WTC11 (cell line): ENCODE results near the gene EEF1AKMT1. TPM values are rescaled to one million over a fixed set of nuclear protein-coding genes. Genes with fewer than 3 reads are reported as not detected.

Source experiments
- ATAC-seq: fragments of 200-7000 bp; cut with Tn5 transposase; 2 replicates; pipeline ENCODE4 v1.10.0; 2021; ENCODE audit warnings: mild to moderate bottlenecking, moderate library complexity
- CTCF ChIA-PET: fragments of 300-600 bp; sonication (Branson Sonifier 250); formaldehyde crosslinking; loops from one replicate; lab custom pipeline; 2021; ENCODE audit warnings: antibody characterized with exemption; lab: Charles Lee
- POLR2A ChIA-PET: fragments of 350-600 bp; sonication (Branson Sonifier 250); formaldehyde crosslinking; loops from one replicate; lab custom pipeline; 2021; ENCODE audit warnings: antibody characterized with exemption; lab: Charles Lee
- DNase-seq: peaks from one replicate; pipeline ENCODE4 v3.0.0; 2021; ENCODE audit warnings: low spot score
- H3K27ac Mint-ChIP-seq: 2 replicates; pipeline ENCODE4 v1.8.0; 2021; ENCODE audit warnings: mixed read lengths
- H3K27me3 Mint-ChIP-seq: 2 replicates; pipeline ENCODE4 v1.8.0; 2021; ENCODE audit warnings: low read depth, mild to moderate bottlenecking, moderate library complexity, mixed read lengths
- H3K36me3 Mint-ChIP-seq: 2 replicates; pipeline ENCODE4 v1.8.0; 2021; ENCODE audit warnings: mixed read lengths
- H3K4me1 Mint-ChIP-seq: 2 replicates; pipeline ENCODE4 v1.8.0; 2022; ENCODE audit warnings: mixed read lengths
- H3K4me3 Mint-ChIP-seq: 2 replicates; pipeline ENCODE4 v1.8.0; 2021; ENCODE audit warnings: mild to moderate bottlenecking, moderate library complexity, mixed read lengths
- H3K9me3 Mint-ChIP-seq: 2 replicates; pipeline ENCODE4 v1.8.0; 2021; ENCODE audit warnings: mixed read lengths
- ATF3 ChIP-seq: sonication (generic); formaldehyde crosslinking; conservative IDR thresholded peaks from 2 replicates; pipeline ENCODE4 v1.8.1; 2022; ENCODE audit warnings: mild to moderate bottlenecking, missing genetic modification reagents
- E2F1 ChIP-seq: sonication (generic); formaldehyde crosslinking; IDR thresholded peaks from 2 replicates; pipeline ENCODE4 v1.8.0; 2022; ENCODE audit warnings: mild to moderate bottlenecking, missing genetic modification reagents
- E2F4 ChIP-seq: sonication (generic); formaldehyde crosslinking; IDR thresholded peaks from 2 replicates; pipeline ENCODE4 v1.8.1; 2022; ENCODE audit warnings: low read depth, mild to moderate bottlenecking, moderate library complexity, missing genetic modification reagents, borderline replicate concordance
- ELF4 ChIP-seq: sonication (generic); formaldehyde crosslinking; IDR thresholded peaks from 2 replicates; pipeline ENCODE4 v1.8.1; 2022; ENCODE audit warnings: low read depth, mild to moderate bottlenecking, moderate library complexity, missing genetic modification reagents
- EMX1 ChIP-seq: fragments of 250-450 bp; sonication (Bioruptor Pico); IDR thresholded peaks from 2 replicates; pipeline ENCODE4 v1.8.0; 2021; ENCODE audit warnings: mild to moderate bottlenecking
- FOXJ3 ChIP-seq: sonication (generic); formaldehyde crosslinking; IDR thresholded peaks from 2 replicates; pipeline ENCODE4 v1.9.0; 2021; ENCODE audit warnings: missing genetic modification reagents, mild to moderate bottlenecking, borderline replicate concordance
- MLX ChIP-seq: sonication (generic); formaldehyde crosslinking; IDR thresholded peaks from 2 replicates; pipeline ENCODE4 v1.8.1; 2023; ENCODE audit warnings: mild to moderate bottlenecking, missing genetic modification reagents, moderate library complexity
- MYBL2 ChIP-seq: sonication (generic); formaldehyde crosslinking; IDR thresholded peaks from 2 replicates; pipeline ENCODE4 v1.8.1; 2023; ENCODE audit warnings: mild to moderate bottlenecking, moderate library complexity, missing genetic modification reagents
- OVOL2 ChIP-seq: fragments of 250-450 bp; sonication (Bioruptor Pico); IDR thresholded peaks from 2 replicates; pipeline ENCODE4 v1.9.0; 2021; ENCODE audit warnings: mild to moderate bottlenecking, borderline replicate concordance
- RORB ChIP-seq: fragments of 250-450 bp; sonication (Bioruptor Pico); IDR thresholded peaks from 2 replicates; pipeline ENCODE4 v1.9.0; 2021; ENCODE audit warnings: mild to moderate bottlenecking
- SOX15 ChIP-seq: fragments of 250-450 bp; sonication (Bioruptor Pico); IDR thresholded peaks from 2 replicates; pipeline ENCODE4 v1.9.0; 2021; ENCODE audit warnings: mild to moderate bottlenecking
- SP1 ChIP-seq: sonication (generic); formaldehyde crosslinking; conservative IDR thresholded peaks from 2 replicates; pipeline ENCODE4 v1.8.1; 2022; ENCODE audit warnings: missing genetic modification reagents
- STAT6 ChIP-seq: sonication (generic); formaldehyde crosslinking; conservative IDR thresholded peaks from 2 replicates; pipeline ENCODE4 v1.8.1; 2023; ENCODE audit warnings: mild to moderate bottlenecking, low read depth, missing genetic modification reagents, moderate library complexity
- TEAD4 ChIP-seq: sonication (generic); formaldehyde crosslinking; IDR thresholded peaks from 2 replicates; pipeline ENCODE4 v1.8.0; 2022; ENCODE audit warnings: mild to moderate bottlenecking, missing genetic modification reagents
- ZNF219 ChIP-seq: sonication (generic); formaldehyde crosslinking; IDR thresholded peaks from 2 replicates; pipeline ENCODE4 v1.8.0; 2023; ENCODE audit warnings: missing genetic modification reagents, mild to moderate bottlenecking, borderline replicate concordance
- ZNF416 ChIP-seq: fragments of 250-450 bp; sonication (Bioruptor Pico); IDR thresholded peaks from 2 replicates; pipeline ENCODE4 v1.9.0; 2021; ENCODE audit warnings: mild to moderate bottlenecking, inconsistent platforms
- ZNF512 ChIP-seq: sonication (generic); formaldehyde crosslinking; IDR thresholded peaks from 2 replicates; pipeline ENCODE4 v1.8.1; 2022; ENCODE audit warnings: missing genetic modification reagents, borderline replicate concordance
- ZNF532 ChIP-seq: fragments of 250-450 bp; sonication (Bioruptor Pico); IDR thresholded peaks from 2 replicates; pipeline ENCODE4 v1.9.0; 2021; ENCODE audit warnings: mild to moderate bottlenecking, borderline replicate concordance
- total RNA-seq: library from RNA; stranded (reverse); gene quantifications from 3 replicates; pipeline ENCODE4 v1.2.3, GENCODE V29; 2021

EEF1AKMT1 gene
- total RNA-seq, 1 experiment from 2014 or later, result 2.6 TPM

- TF ChIP-seq ZNF512 (CRISPR knock-in tag), result no peak
- TF ChIP-seq EMX1 (CRISPR knock-in tag), result no peak
- TF ChIP-seq STAT6 (CRISPR knock-in tag), result no peak
- TF ChIP-seq MYBL2 (CRISPR knock-in tag), result no peak
- TF ChIP-seq ATF3, result no peak
- TF ChIP-seq ZNF532 (CRISPR knock-in tag), result no peak
- no peak for TF ChIP-seq E2F4 (CRISPR knock-in tag)
- TF ChIP-seq, all 79 proteins: peak for 0
These were observed 3.0 kb upstream of the EEF1AKMT1 start (continued) for GRCh38 chr13:20776751-20777150.

- H3K4me1 Mint-ChIP-seq, result peaks cover 12% of the 10 kb centered on the region
- H3K27me3 Mint-ChIP-seq, result no peaks in the 10 kb centered on the region
- H3K4me3 Mint-ChIP-seq, result no peak overlapping the region
- POLR2A ChIA-PET, result no interaction called here
- H3K36me3 Mint-ChIP-seq, result no peaks in the 10 kb centered on the region
- CTCF ChIA-PET, result no interaction called here
- ATAC-seq, result no peak
- no peaks in the 10 kb centered on the region for H3K9me3 Mint-ChIP-seq
- DNase-seq, result no peak
- H3K27ac Mint-ChIP-seq, result no peak overlapping the region
- TF ChIP-seq E2F1 (no peak), TEAD4 (no peak), RORB (no peak), FOXJ3 (CRISPR knock-in tag) (no peak), SOX15 (CRISPR knock-in tag) (no peak)
These were observed 2.2 kb upstream of the EEF1AKMT1 start for GRCh38 chr13:20775961-20776360.

- peak overlapping the region; percentile 84 for H3K4me3 Mint-ChIP-seq
- no peaks in the 10 kb centered on the region for H3K27me3 Mint-ChIP-seq
- DNase-seq (no peak), ATAC-seq (no peak)
- H3K9me3 Mint-ChIP-seq, result peaks cover 3% of the 10 kb centered on the region; the same call in 1 of the 2 replicates
- ChIA-PET CTCF (interaction anchor here (1.1 kb wide), 1 partner anchor 71 kb away, joined by 3 read pairs; no protein-coding TSS in a partner anchor), POLR2A (no interaction called here)
- H3K4me1 Mint-ChIP-seq, result peaks cover 13% of the 10 kb centered on the region
- H3K27ac Mint-ChIP-seq, result no peak overlapping the region
- H3K36me3 Mint-ChIP-seq, result peaks cover 3% of the 10 kb centered on the region
- no peak for TF ChIP-seq OVOL2
- TF ChIP-seq ZNF416 (CRISPR knock-in tag), result no peak
- no peak for TF ChIP-seq ZNF512 (CRISPR knock-in tag)
- TF ChIP-seq SP1, result no peak
- TF ChIP-seq MYBL2 (CRISPR knock-in tag), result no peak
- no peak for TF ChIP-seq ZNF219 (CRISPR knock-in tag)
- no peak for TF ChIP-seq ELF4 (CRISPR knock-in tag)
- TF ChIP-seq MLX, result no peak
These were observed 985 bp upstream of the EEF1AKMT1 start for GRCh38 chr13:20774746-20775145.
